Myocyte (in vitro differentiated cells): ENCODE measurements around the gene DLG2. TPM values are rescaled to one million over a fixed set of nuclear protein-coding genes. Genes with fewer than 3 reads are reported as not detected.

Source experiments
- DNase-seq: peaks from one replicate; pipeline ENCODE4 v3.0.0-alpha.2; 2012; ENCODE audit warnings: low read depth
- total RNA-seq: library from RNA; depleted of rRNA; stranded (reverse); fragments of >200 nt; gene quantifications from 2 replicates; pipeline ENCODE4 v1.2.3, GENCODE V29; 2014

DLG2 gene
- total RNA-seq, 1 donor from 2014 or later = 9.5 TPM

GRCh38 chr11:84069048-84069447 lies 1558.1 kb downstream of the DLG2 start:
- DNase-seq = no peak

GRCh38 chr11:84061726-84062125 lies 1565.4 kb downstream of the DLG2 start:
- no peak for DNase-seq

- no peak for DNase-seq
These were observed 1570.3 kb downstream of the DLG2 start for GRCh38 chr11:84056653-84057376.

- no peak for DNase-seq
These were observed 1582.0 kb downstream of the DLG2 start for GRCh38 chr11:84045146-84045545.

- no peak for DNase-seq
These were observed 1582.4 kb downstream of the DLG2 start for GRCh38 chr11:84044706-84045105.

- no peak for DNase-seq
These were observed 1590.4 kb downstream of the DLG2 start for GRCh38 chr11:84036664-84037194.

GRCh38 chr11:84035645-84036044 lies 1591.5 kb downstream of the DLG2 start:
- no peak for DNase-seq

GRCh38 chr11:84034484-84034883 lies 1592.7 kb downstream of the DLG2 start:
- DNase-seq = no peak

- no peak for DNase-seq
These were observed 1602.9 kb downstream of the DLG2 start for GRCh38 chr11:84024266-84024665.

- no peak for DNase-seq
These were observed 1604.4 kb downstream of the DLG2 start for GRCh38 chr11:84022695-84023094.

- DNase-seq = no peak
These were observed 1604.9 kb downstream of the DLG2 start for GRCh38 chr11:84022201-84022600.

GRCh38 chr11:84021291-84021690 lies 1605.9 kb downstream of the DLG2 start:
- DNase-seq = no peak

GRCh38 chr11:84019571-84020194 lies 1607.5 kb downstream of the DLG2 start:
- DNase-seq = peak; percentile 49

- no peak for DNase-seq
These were observed 1612.6 kb downstream of the DLG2 start for GRCh38 chr11:84014539-84014938.

GRCh38 chr11:84012171-84012826 lies 1614.8 kb downstream of the DLG2 start:
- DNase-seq = no peak

GRCh38 chr11:84003181-84003580 lies 1624.0 kb downstream of the DLG2 start:
- DNase-seq = no peak

- no peak for DNase-seq
These were observed 1628.2 kb downstream of the DLG2 start for GRCh38 chr11:83998921-83999320.

GRCh38 chr11:83990160-83990733 lies 1636.9 kb downstream of the DLG2 start:
- DNase-seq = no peak

GRCh38 chr11:83982825-83983224 lies 1644.3 kb downstream of the DLG2 start:
- DNase-seq = no peak

- no peak for DNase-seq
These were observed 1647.6 kb downstream of the DLG2 start for GRCh38 chr11:83979593-83979992.

- DNase-seq = no peak
These were observed 1648.2 kb downstream of the DLG2 start for GRCh38 chr11:83978942-83979341.

GRCh38 chr11:83976086-83976485 lies 1651.1 kb downstream of the DLG2 start:
- DNase-seq = no peak
